Measurements from ENCODE around the gene APBA2.

GRCh38 chr15:29097971-29098370 lies 212.2 kb downstream of the APBA2 start:
- TF ChIP-seq, protein P1, sequence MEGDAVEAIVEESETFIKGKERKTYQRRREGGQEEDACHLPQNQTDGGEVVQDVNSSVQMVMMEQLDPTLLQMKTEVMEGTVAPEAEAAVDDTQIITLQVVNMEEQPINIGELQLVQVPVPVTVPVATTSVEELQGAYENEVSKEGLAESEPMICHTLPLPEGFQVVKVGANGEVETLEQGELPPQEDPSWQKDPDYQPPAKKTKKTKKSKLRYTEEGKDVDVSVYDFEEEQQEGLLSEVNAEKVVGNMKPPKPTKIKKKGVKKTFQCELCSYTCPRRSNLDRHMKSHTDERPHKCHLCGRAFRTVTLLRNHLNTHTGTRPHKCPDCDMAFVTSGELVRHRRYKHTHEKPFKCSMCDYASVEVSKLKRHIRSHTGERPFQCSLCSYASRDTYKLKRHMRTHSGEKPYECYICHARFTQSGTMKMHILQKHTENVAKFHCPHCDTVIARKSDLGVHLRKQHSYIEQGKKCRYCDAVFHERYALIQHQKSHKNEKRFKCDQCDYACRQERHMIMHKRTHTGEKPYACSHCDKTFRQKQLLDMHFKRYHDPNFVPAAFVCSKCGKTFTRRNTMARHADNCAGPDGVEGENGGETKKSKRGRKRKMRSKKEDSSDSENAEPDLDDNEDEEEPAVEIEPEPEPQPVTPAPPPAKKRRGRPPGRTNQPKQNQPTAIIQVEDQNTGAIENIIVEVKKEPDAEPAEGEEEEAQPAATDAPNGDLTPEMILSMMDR (conservative IDR thresholded peaks at IDR 0.05; ENCODE audit: low read length) = no peak
- TF ChIP-seq EZH2phosphoT487 (IDR thresholded peaks at IDR 0.05; ENCODE audit: borderline replicate concordance, low read depth, low read length) = no peak

All from OCI-LY7 (cell line).